GM18909 (cell line): ENCODE data around the gene SCUBE1.
"Not testable (repeated sequence)": the region's sequence is repeated elsewhere in the genome, so short reads cannot be mapped to it uniquely, and the experiment has no call there.

Experiments
- ATAC-seq: cut with Tn5 transposase; IDR thresholded peaks from one replicate; pipeline ENCODE4 v1.9.1; 2021; ENCODE audit warnings: mild to moderate bottlenecking; ENCODE audit not compliant: unreplicated experiment, poor library complexity

Gene SCUBE1

GRCh38 chr22:43363315-43364168 lies 20.4 kb upstream of the SCUBE1 start:
- no peak for ATAC-seq

DNA sequence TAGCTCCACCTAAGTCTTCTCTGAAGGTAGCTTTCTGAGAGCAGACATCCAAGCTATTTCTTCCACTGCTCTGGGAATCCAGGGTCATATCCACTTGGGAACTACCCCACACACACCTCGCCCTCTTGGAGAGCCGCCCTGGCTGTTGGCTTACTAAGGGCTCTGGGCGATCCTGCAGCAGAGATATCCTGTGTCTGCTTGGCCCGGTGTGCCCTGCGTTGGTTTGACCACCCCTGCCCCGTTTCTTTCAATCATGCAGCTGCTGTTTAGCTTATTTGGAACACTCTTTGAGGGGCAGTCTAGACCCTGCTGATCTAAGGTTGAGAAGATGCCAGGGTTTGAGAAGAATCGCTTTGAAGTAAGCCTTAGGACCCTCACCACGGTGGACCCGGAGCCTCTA lies 17.4 kb upstream of the SCUBE1 start:
- no peak for ATAC-seq

DNA sequence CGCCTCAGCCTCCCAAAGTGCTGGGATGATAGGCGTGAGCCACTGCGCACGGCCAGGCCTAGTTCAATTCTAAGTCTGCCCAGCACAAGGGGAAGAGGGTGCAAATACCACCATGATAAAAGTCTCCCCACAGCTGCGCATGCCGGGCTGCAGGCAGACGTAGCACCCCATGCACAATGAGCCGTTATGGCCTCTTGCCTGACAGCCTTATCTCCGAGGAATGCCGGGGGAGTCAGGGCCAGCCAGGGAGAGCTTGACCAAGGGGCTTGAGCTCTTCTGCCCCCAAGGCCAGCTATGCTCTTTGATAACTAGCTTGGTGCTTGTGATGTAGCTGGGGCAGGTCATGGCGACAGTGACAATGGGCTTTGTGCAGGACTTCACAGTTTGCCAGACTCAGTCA lies 13.7 kb upstream of the SCUBE1 start:
- ATAC-seq = no peak

DNA sequence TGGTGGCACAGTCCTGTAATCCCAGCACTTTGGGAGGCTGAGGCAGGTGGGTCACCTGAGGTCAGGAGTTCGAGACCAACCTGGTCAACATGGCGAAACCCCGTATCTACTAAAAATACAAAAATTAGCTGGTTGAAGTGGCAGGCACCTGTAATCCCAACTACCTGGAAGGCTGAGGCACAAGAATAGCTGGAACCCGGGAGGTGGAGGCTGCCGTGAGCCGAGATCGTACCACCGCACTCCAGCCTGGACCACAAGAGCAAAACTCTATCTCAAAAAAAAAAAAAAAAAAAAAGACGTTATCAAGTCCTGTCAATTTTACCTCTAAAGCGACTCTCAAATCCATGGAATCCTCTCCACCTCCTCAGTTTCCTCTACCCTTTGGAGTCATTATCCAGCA lies 12.5 kb upstream of the SCUBE1 start:
- not testable (repeated sequence) for ATAC-seq

DNA sequence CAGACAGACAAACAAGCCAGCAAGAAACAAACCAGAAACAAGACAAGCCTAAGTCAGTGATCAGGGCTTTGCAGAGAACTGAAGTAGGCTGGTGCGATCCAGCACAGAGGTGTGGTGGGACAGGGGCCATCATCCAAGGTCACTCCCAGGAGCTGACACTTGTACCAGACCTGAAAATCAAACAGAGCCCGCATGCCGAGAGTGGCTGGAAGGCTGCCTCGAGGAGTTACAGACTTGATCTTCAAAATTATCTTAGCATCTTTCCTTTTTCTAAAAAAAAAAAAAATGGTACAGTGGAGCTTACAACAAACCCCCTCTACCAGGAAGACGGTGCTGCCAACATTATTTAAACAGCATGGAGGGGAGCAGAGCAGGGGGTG lies 8.8 kb upstream of the SCUBE1 start:
- no peak for ATAC-seq

- no peak for ATAC-seq
These were observed 6.5 kb upstream of the SCUBE1 start for GRCh38 chr22:43349636-43350035.

DNA sequence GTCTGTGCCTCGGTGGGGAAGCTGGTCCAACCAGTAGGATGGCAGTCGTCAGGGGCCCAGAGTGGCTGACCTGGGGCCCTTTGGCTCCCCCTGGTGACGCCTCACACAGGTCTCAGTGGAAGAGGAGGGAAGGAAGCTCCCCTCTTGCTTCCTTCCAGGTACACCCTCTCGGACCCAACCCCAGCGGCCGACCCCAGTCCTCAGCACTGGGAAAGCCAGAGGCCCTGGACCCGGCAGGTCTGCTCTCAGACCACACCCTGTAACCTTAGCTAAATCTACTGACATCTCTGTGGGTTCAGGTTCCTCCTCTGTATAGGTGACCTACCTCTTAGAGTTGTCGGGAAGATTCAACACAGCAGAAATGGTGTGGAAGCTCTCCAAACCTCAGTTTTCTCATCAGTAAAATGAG lies 3.4 kb upstream of the SCUBE1 start:
- no peak for ATAC-seq

DNA sequence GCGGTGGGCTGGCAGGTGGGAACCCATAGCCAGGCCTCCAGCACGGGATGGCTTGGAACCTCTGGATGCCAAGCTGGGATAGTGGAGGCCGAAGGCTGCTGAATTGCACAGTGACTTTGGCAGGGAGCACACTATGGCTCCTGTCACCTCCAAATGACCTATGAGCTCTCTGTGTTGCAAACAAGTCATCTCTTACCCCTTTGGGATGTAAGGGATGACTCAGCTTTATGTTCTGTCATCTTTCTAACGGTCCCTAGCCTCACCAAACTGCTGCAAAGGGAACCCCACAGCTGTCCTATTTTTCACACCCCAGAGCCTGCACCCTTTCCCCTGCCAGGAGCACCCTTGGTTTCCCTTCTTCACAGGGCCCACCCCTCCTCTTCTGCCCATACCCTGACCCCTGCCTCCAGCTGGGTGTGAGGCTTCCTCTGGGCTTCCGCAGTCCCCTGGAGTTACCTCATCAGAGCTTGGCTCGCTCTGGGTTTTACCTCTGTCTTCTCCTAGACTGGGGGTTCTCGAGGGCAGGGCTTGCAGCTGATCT lies 2.7 kb upstream of the SCUBE1 start:
- no peak for ATAC-seq

GRCh38 chr22:43345356-43345755 lies 2.2 kb upstream of the SCUBE1 start:
- no peak for ATAC-seq

- ATAC-seq = no peak
These were observed 1.3 kb upstream of the SCUBE1 start for GRCh38 chr22:43344520-43344787.

DNA sequence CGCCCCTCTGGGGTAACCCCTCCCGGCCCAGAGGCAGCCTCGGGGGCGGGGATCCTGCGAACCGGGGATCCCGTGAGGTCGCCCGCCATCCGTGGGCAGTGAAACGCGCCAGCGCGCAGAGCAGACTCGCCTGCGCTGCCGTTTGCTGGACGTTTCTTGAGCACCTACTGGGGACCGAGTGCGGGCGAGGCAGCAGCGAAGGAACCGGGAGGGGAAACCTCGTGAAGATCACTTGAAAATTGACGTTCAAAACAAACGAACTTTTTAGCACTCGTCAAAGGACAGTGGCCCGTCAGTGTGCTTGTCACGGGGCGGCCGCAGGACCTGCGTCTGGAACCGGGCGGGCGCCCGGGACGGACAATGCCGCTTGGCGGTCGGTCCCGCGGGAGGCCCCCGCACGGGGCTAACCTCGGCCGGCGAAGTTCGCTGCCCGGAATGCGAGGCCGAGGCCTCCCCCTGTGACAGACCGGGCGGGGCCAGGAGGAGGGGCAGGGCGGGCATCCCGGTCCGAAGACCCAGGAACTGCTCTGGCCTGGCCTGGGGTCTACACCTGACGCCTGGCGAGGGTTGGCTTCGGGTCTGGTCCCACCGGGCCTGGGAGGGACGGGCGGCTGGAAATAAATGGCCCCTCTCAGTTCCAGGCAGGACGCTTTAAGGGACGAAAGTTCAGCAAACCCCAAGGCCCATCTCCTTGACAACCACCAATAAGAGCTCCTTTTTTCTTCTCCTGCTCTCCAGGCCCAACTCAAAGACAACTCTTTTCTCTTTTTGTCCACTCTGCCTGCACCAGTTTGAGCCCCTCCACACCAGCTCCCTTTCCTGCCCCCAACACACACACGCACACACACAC lies 723 bp upstream of the SCUBE1 start:
- ATAC-seq = no peak

GRCh38 chr22:43342347-43343261 lies 568 bp downstream of the SCUBE1 start:
- no peak for ATAC-seq

DNA sequence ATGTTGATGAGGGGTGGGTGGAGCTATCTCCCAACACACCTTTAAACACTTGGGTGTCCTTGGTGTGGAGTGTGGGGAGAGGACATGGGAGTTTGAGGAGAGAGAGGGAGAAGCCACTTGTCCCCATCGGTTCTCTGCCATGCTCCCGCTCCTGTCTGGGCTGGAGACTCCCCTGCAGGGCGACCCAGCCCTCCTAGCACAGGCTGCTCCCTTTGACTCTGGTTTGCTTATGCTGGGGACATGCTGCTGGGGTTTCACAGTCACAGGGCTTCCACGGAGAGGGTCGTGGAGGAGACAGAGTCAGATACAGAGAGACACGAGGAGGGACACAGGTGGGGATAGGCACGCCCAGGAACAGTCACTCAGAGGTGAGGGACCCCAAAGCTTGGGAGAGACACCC lies 1.6 kb downstream of the SCUBE1 start:
- no peak for ATAC-seq

GRCh38 chr22:43338766-43339345 lies 4.3 kb downstream of the SCUBE1 start:
- ATAC-seq = no peak

DNA sequence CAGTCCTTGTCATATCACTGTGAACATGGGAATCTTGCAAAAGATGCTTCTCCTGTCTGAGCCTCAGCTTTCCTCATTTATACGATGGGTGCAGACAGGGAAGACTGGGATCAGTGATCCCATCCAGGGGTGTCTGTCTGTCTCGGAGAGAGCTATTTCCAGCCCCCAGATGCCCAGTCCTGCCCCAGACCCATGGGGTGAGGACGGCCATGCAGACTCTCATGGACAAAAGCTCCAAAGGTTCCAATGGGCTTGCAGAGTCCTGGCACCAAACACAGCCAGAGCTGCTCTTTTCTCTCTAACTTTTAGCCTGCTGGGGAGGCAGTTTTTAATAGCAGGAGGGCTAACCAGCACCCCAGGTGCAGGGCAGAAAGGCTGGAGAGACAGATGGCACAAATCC lies 5.2 kb downstream of the SCUBE1 start:
- no peak for ATAC-seq

DNA sequence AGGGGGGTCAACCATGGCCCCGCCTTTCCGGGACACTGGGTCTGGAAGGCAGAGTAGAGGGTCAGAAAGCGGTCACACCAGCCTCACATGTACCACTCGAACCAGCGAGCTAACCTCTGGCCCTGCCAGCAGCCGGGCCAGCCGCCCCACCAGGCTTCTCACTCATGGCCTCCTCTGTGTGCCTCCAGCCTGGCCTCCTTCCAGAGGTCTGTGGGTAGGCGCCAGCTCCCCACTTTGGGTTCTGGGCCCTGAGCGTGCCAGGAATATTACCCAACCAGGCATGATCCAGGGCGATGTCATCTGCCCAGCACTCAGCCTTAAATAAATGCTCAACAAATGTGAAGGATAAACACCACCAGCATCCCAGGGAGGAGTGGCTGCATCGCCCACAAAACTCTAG lies 5.8 kb downstream of the SCUBE1 start:
- ATAC-seq = no peak

DNA sequence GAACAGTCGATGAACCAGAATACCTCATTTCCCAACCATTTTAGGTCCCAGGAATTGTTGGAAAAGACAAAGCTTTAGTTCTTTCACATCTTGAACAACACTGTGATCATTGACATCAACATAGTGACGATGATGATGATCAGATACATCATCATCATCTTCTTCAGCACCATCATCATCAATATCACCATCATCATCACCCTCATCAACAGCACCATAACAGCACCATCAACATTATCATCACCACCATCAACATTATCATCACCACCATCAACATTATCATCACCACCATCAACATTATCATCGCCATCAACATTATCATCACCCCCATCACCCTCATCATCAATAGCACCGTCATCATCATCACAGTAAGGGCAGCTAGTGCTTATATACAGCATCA lies 8.8 kb downstream of the SCUBE1 start:
- no peak for ATAC-seq

DNA sequence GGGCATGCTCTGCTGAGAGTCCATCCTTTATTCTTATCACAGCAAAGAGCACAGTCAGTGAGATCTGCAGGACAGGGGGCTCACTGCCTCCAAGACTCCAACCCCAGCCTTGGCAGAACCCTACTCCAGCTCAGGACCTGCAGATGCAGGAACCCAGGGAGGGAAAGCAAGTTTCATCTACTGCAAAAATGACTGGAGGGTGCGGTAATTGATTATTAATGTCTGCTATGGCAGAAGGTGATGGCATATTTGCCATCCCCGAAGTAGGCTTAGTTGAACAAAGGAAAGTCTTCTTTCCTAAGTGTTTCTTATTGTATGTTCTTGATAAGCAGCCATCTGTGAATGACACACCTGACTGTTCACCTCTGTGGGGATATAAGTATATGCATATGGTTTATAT lies 9.2 kb downstream of the SCUBE1 start:
- ATAC-seq = no peak

- no peak for ATAC-seq
These were observed 10.0 kb downstream of the SCUBE1 start for GRCh38 chr22:43333156-43333555.

DNA sequence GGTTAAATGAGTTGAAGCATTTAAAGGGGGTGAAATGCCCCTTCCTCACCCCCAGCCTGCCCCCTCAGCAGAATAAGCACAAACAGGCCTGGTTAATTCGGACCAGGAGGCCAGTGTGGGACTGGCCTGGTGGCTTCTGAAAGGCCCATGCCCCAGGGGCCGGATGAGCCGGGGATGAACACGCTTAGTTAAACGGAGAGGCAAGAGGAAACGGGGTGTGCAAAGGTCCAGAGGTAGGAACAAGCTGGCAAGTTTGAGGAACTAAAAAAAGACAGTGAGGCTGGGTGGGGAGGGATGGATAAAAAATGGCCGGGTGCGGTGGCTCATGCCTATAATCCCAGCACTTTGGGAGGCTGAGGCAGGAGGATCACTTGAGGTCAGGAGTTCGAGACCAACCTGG lies 11.5 kb downstream of the SCUBE1 start:
- no peak for ATAC-seq
